CD4-positive, alpha-beta T cell treated with Interleukin-15 for 1 hour (primary cell): ENCODE results near the gene EFNB1.
"Not testable (repeated sequence)": the region's sequence is repeated elsewhere in the genome, so short reads cannot be mapped to it uniquely, and the experiment has no call there.

Experiments used
- DNase-seq: peaks from one replicate; pipeline ENCODE4 v3.0.0-alpha.2; 2020

The EFNB1 gene

GRCh38 chrX:68828740-68829581, at the start of gene EFNB1:
TSS of gene EFNB1 (plus strand) at chrX:68829021. CDS start at chrX:68829777, 756 bp downstream.
- peak; percentile 91 for DNase-seq

- DNase-seq = not testable (repeated sequence)
These were observed 47.5 kb upstream of the EFNB1 start for GRCh38 chrX:68781295-68781694.

GRCh38 chrX:68784816-68785215, 44.0 kb upstream of the EFNB1 start:
- DNase-seq = no peak

GRCh38 chrX:68786581-68786980, 42.2 kb upstream of the EFNB1 start:
- DNase-seq = not testable (repeated sequence)

GRCh38 chrX:68789966-68790365, 38.9 kb upstream of the EFNB1 start:
- no peak for DNase-seq

GRCh38 chrX:68792083-68792482, 36.7 kb upstream of the EFNB1 start:
- DNase-seq = no peak

GRCh38 chrX:68794461-68794860, 34.4 kb upstream of the EFNB1 start:
- no peak for DNase-seq

GRCh38 chrX:68795741-68796140, 33.1 kb upstream of the EFNB1 start:
- DNase-seq = no peak

- not testable (repeated sequence) for DNase-seq
These were observed 30.4 kb upstream of the EFNB1 start for GRCh38 chrX:68798400-68798799.

GRCh38 chrX:68801737-68802290, 27.0 kb upstream of the EFNB1 start:
- no peak for DNase-seq

- no peak for DNase-seq
These were observed 21.0 kb upstream of the EFNB1 start for GRCh38 chrX:68807818-68808217.

- no peak for DNase-seq
These were observed 20.0 kb upstream of the EFNB1 start for GRCh38 chrX:68808686-68809357.

- DNase-seq = no peak
These were observed 8.2 kb upstream of the EFNB1 start for GRCh38 chrX:68820476-68821110.

GRCh38 chrX:68821616-68822015, 7.2 kb upstream of the EFNB1 start:
- DNase-seq = no peak

GRCh38 chrX:68822641-68823410, 6.0 kb upstream of the EFNB1 start:
- DNase-seq = no peak

- DNase-seq = no peak
These were observed 5.2 kb upstream of the EFNB1 start for GRCh38 chrX:68823413-68824151.

- DNase-seq = no peak
These were observed 4.7 kb upstream of the EFNB1 start for GRCh38 chrX:68824152-68824433.

- DNase-seq = no peak
These were observed 4.2 kb upstream of the EFNB1 start for GRCh38 chrX:68824565-68825125.

- DNase-seq = no peak
These were observed 2.5 kb upstream of the EFNB1 start for GRCh38 chrX:68826113-68826980.

GRCh38 chrX:68827256-68827655, 1.6 kb upstream of the EFNB1 start:
- DNase-seq = no peak
